Breast epithelium (tissue), 4 donors: Measurements from ENCODE around the gene CCAR1. TPM values are rescaled to one million over a fixed set of nuclear protein-coding genes. Genes with fewer than 3 reads are reported as not detected.

ENCODE experiments used
- DNase-seq, 2 donors: peaks; one replicate each; pipeline ENCODE4 v3.0.0-alpha.2; 2019; ENCODE audit warnings: low spot score in 2 of 2
- H3K27ac ChIP-seq, 2 donors: fragments of 200-600 bp; sonication (generic) in 1 of 2; one replicate each; pipeline ENCODE4 v1.5.1; 2016 to 2019; ENCODE audit warnings: mild to moderate bottlenecking in 1 of 2
- H3K27me3 ChIP-seq, 2 donors: fragments of 200-600 bp; sonication (generic) in 1 of 2; one replicate each; pipeline versions ENCODE4 v1.5.1 to v1.6.0; 2017 to 2019; ENCODE audit warnings: control low read depth in 1 of 2, mild to moderate bottlenecking in 1 of 2
- H3K36me3 ChIP-seq: fragments of 200-600 bp; one replicate; pipeline ENCODE4 v1.5.1; 2019
- H3K4me1 ChIP-seq, 2 donors: fragments of 200-600 bp; sonication (generic); one replicate each; pipeline ENCODE4 v1.5.1; 2016 to 2019; ENCODE audit warnings: control low read depth in 1 of 2
- H3K4me3 ChIP-seq, 3 donors: fragments of 200-600 bp; sonication (generic); 1 replicate in 2 of 3; 2 replicates in 1 of 3; pipeline ENCODE4 v1.5.1; 2016 to 2019; ENCODE audit warnings: mild to moderate bottlenecking in 3 of 3, moderate library complexity in 2 of 3
- H3K9me3 ChIP-seq, 2 donors: fragments of 200-600 bp; sonication (generic) in 1 of 2; one replicate each; pipeline ENCODE4 v1.5.1; 2016 to 2019; ENCODE audit warnings: control low read depth in 1 of 2
- CTCF ChIP-seq, 3 donors: fragments of 450-650 bp; IDR thresholded peaks; one replicate each; pipeline ENCODE4 v1.5.1; 2016 to 2017; ENCODE audit warnings: antibody characterized with exemption in 3 of 3, mild to moderate bottlenecking in 3 of 3, moderate library complexity in 3 of 3
- POLR2A ChIP-seq: fragments of 450-650 bp; IDR thresholded peaks from one replicate; pipeline ENCODE4 v1.6.1; 2016; ENCODE audit warnings: antibody characterized with exemption, mild to moderate bottlenecking, moderate library complexity
- POLR2AphosphoS5 ChIP-seq, 3 donors: sonication (generic); formaldehyde crosslinking; IDR thresholded peaks; one replicate each; pipeline ENCODE4 v1.6.1; 2017; ENCODE audit warnings: antibody characterized with exemption in 3 of 3
- intact Hi-C: fragments of 100-400 bp; cut with DNase I; formaldehyde crosslinking; loops from one replicate; pipeline ENCODE4 v1.15.1; 2023; ENCODE audit warnings: low total_unique reads
- total RNA-seq, 3 donors: library from RNA; depleted of rRNA; stranded (reverse); fragments of >200 nt; gene quantifications; one replicate each; pipeline ENCODE4 v1.1.0, GENCODE V29; 2016

CCAR1 gene
- 10 to 100 TPM; 60.6 to 91.9 (median 70.8) TPM for total RNA-seq

- Histone ChIP-seq H3K27me3 (no peaks in the 10 kb centered on the region), H3K4me1 (no peaks in the 10 kb centered on the region), H3K4me3 (peak within 1 kb of the TSS; percentile 80 to 99 (median 90)), H3K9me3 (no peaks in the 10 kb centered on the region), H3K27ac (peak within 1 kb of the TSS; percentile 95 to 98), H3K36me3 (no peaks in the 10 kb centered on the region)
- intact Hi-C loops, result no loop called here
- TF ChIP-seq POLR2A (peak; percentile 51), POLR2AphosphoS5 (IDR thresholded peaks at IDR 0.05) (peak; percentile 93 to 94 (median 94)), CTCF (IDR thresholded peaks at IDR 0.05) (no peak)
- DNase-seq, result peak; percentile 95
These were observed at the start of gene CCAR1 for GRCh38 chr10:68720793-68721672. TSS of gene CCAR1 (plus strand) at chr10:68721239. CDS start at chr10:68722505, 1,266 bp downstream.

- intact Hi-C loops, result no loop called here
- Histone ChIP-seq H3K4me1 (no peaks in the 10 kb centered on the region), H3K9me3 (no peaks in the 10 kb centered on the region), H3K27ac (no peak overlapping the region), H3K36me3 (no peaks in the 10 kb centered on the region), H3K27me3 (no peaks in the 10 kb centered on the region), H3K4me3 (no peak overlapping the region)
- DNase-seq, result no peak
- TF ChIP-seq POLR2A (no peak), POLR2AphosphoS5 (IDR thresholded peaks at IDR 0.05) (no peak), CTCF (IDR thresholded peaks at IDR 0.05) (no peak)
These were observed 36.6 kb upstream of the CCAR1 start for GRCh38 chr10:68684413-68684812.

- no peak overlapping the region for H3K4me3 ChIP-seq
- DNase-seq, result no peak
- H3K9me3 ChIP-seq, result no peaks in the 10 kb centered on the region
- no peaks in the 10 kb centered on the region for H3K36me3 ChIP-seq
- H3K4me1 ChIP-seq, result no peaks in the 10 kb centered on the region
- no peaks in the 10 kb centered on the region for H3K27me3 ChIP-seq
- intact Hi-C loops, result no loop called here
- TF ChIP-seq POLR2A (no peak), POLR2AphosphoS5 (IDR thresholded peaks at IDR 0.05) (no peak), CTCF (IDR thresholded peaks at IDR 0.05) (no peak)
- no peak overlapping the region for H3K27ac ChIP-seq
These were observed 25.0 kb upstream of the CCAR1 start for GRCh38 chr10:68696018-68696417.

GRCh38 chr10:68697106-68697505, 23.9 kb upstream of the CCAR1 start:
- Histone ChIP-seq H3K4me3 (no peak overlapping the region), H3K4me1 (no peaks in the 10 kb centered on the region), H3K9me3 (no peaks in the 10 kb centered on the region), H3K27me3 (no peaks in the 10 kb centered on the region), H3K27ac (no peak overlapping the region), H3K36me3 (no peaks in the 10 kb centered on the region)
- TF ChIP-seq POLR2A (no peak), POLR2AphosphoS5 (IDR thresholded peaks at IDR 0.05) (no peak), CTCF (IDR thresholded peaks at IDR 0.05) (no peak)
- no peak for DNase-seq
- intact Hi-C loops, result no loop called here

- TF ChIP-seq POLR2AphosphoS5 (IDR thresholded peaks at IDR 0.05) (no peak), CTCF (IDR thresholded peaks at IDR 0.05) (no peak), POLR2A (no peak)
- no peaks in the 10 kb centered on the region for H3K27me3 ChIP-seq
- no peak for DNase-seq
- H3K4me1 ChIP-seq, result no peaks in the 10 kb centered on the region
- no peak overlapping the region for H3K27ac ChIP-seq
- no peaks in the 10 kb centered on the region for H3K9me3 ChIP-seq
- intact Hi-C loops, result no loop called here
- H3K36me3 ChIP-seq, result no peaks in the 10 kb centered on the region
- no peak overlapping the region for H3K4me3 ChIP-seq
These were observed 20.8 kb upstream of the CCAR1 start for GRCh38 chr10:68700197-68700596.
